SK-N-MC (cell line): ENCODE measurements around the gene CCNI2.

Experiments
- EZH2 ChIP-seq: fragments of 200-600 bp; sonication (generic); IDR thresholded peaks from one replicate; pipeline ENCODE4 v1.6.1; 2017; ENCODE audit warnings: antibody characterized with exemption
- POLR2AphosphoS5 ChIP-seq: IDR thresholded peaks from 2 replicates; pipeline ENCODE4 v1.6.1; 2012; ENCODE audit warnings: mild to moderate bottlenecking, low read depth, low read length, borderline replicate concordance

- no peak for TF ChIP-seq POLR2AphosphoS5
- TF ChIP-seq EZH2, result no peak
These were observed 4.8 kb downstream of the CCNI2 start for GRCh38 chr5:132751971-132752580.
